Esophagus squamous epithelium (tissue), 4 donors: ENCODE data around the gene NPAS1.

Experiments used
- CTCF ChIP-seq, 6 experiments: fragments of 450-650 bp in 4 of 6; fragments of 200-600 bp in 2 of 6; sonication (generic) in 2 of 6; IDR thresholded peaks; one replicate each; pipeline ENCODE4 v1.5.1; 2016 to 2019; ENCODE audit warnings: antibody characterized with exemption in 6 of 6, mild to moderate bottlenecking in 4 of 6, moderate library complexity in 4 of 6
- POLR2A ChIP-seq, 4 donors: fragments of 450-650 bp; IDR thresholded peaks; one replicate each; pipeline ENCODE4 v1.6.1; 2017; ENCODE audit warnings: antibody characterized with exemption in 4 of 4, mild to moderate bottlenecking in 4 of 4, moderate library complexity in 3 of 4

GRCh38 chr19:47032171-47032811 is 12.7 kb downstream of the NPAS1 start:
- TF ChIP-seq CTCF (IDR thresholded peaks at IDR 0.05) (peak; percentile 36 to 86 (median 69)), POLR2A (IDR thresholded peaks at IDR 0.05) (no peak)
